GM18517 (cell line): ENCODE results near the gene NKD2.
"Not testable (repeated sequence)": the region's sequence is repeated elsewhere in the genome, so short reads cannot be mapped to it uniquely, and the experiment has no call there.

Experiments used
- ATAC-seq: cut with Tn5 transposase; IDR thresholded peaks from one replicate; pipeline ENCODE4 v1.9.1; 2021; ENCODE audit warnings: mild to moderate bottlenecking, moderate library complexity; ENCODE audit not compliant: unreplicated experiment

The NKD2 gene

GRCh38 chr5:1068204-1068894 is 59.7 kb downstream of the NKD2 start:
- ATAC-seq, result no peak

- no peak for ATAC-seq
Measured at GRCh38 chr5:1068895-1069719, 60.5 kb downstream of the NKD2 start.

- ATAC-seq, result no peak
Measured at GRCh38 chr5:1069720-1070088, 61.1 kb downstream of the NKD2 start.

- no peak for ATAC-seq
Measured at GRCh38 chr5:1073239-1074102, 64.9 kb downstream of the NKD2 start.

- no peak for ATAC-seq
Measured at GRCh38 chr5:1074226-1074625, 65.6 kb downstream of the NKD2 start.

GRCh38 chr5:1074816-1075554 is 66.4 kb downstream of the NKD2 start:
- ATAC-seq, result no peak

GRCh38 chr5:1075555-1075881 is 66.9 kb downstream of the NKD2 start:
- ATAC-seq, result no peak

GRCh38 chr5:1075931-1076330 is 67.3 kb downstream of the NKD2 start:
- ATAC-seq, result no peak

- ATAC-seq, result no peak
Measured at GRCh38 chr5:1076406-1076805, 67.8 kb downstream of the NKD2 start.

- ATAC-seq, result no peak
Measured at GRCh38 chr5:1077026-1077425, 68.4 kb downstream of the NKD2 start.

- no peak for ATAC-seq
Measured at GRCh38 chr5:1077491-1078020, 69.0 kb downstream of the NKD2 start.

- ATAC-seq, result no peak
Measured at GRCh38 chr5:1078206-1078605, 69.6 kb downstream of the NKD2 start.

GRCh38 chr5:1078851-1079250 is 70.2 kb downstream of the NKD2 start:
- ATAC-seq, result no peak

GRCh38 chr5:1079486-1079885 is 70.9 kb downstream of the NKD2 start:
- ATAC-seq, result no peak

- ATAC-seq, result no peak
Measured at GRCh38 chr5:1079961-1080360, 71.4 kb downstream of the NKD2 start.

GRCh38 chr5:1080432-1080831 is 71.8 kb downstream of the NKD2 start:
- ATAC-seq, result no peak

GRCh38 chr5:1081519-1081918 is 72.9 kb downstream of the NKD2 start:
- no peak for ATAC-seq

- not testable (repeated sequence) for ATAC-seq
Measured at GRCh38 chr5:1083026-1083425, 74.4 kb downstream of the NKD2 start.

GRCh38 chr5:1083823-1084605 is 75.4 kb downstream of the NKD2 start:
- no peak for ATAC-seq

GRCh38 chr5:1085391-1085790 is 76.8 kb downstream of the NKD2 start:
- ATAC-seq, result no peak
